HG03097 (cell line): ENCODE measurements around the gene FNTB.

Experiments used
- ATAC-seq: cut with Tn5 transposase; IDR thresholded peaks from one replicate; pipeline ENCODE4 v1.9.1; 2021; ENCODE audit not compliant: unreplicated experiment, low FRiP score

Gene FNTB

GRCh38 chr14:64973826-64974225 lies 12.9 kb upstream of the FNTB start:
- ATAC-seq = no peak

- no peak for ATAC-seq
Measured at GRCh38 chr14:64974563-64974962, 12.1 kb upstream of the FNTB start.

- no peak for ATAC-seq
Measured at GRCh38 chr14:64979336-64980074, 7.2 kb upstream of the FNTB start.

GRCh38 chr14:64983439-64984310 lies 3.0 kb upstream of the FNTB start:
- ATAC-seq = no peak

- ATAC-seq = no peak
Measured at GRCh38 chr14:64987438-64987767, 708 bp downstream of the FNTB start.

- no peak for ATAC-seq
Measured at GRCh38 chr14:64990296-64990695, 3.6 kb downstream of the FNTB start.

GRCh38 chr14:64990939-64991338 lies 4.2 kb downstream of the FNTB start:
- ATAC-seq = no peak

- no peak for ATAC-seq
Measured at GRCh38 chr14:64992328-64992885, 5.7 kb downstream of the FNTB start.

GRCh38 chr14:64993266-64993930 lies 6.7 kb downstream of the FNTB start:
- ATAC-seq = no peak

- ATAC-seq = no peak
Measured at GRCh38 chr14:64994540-64994939, 7.8 kb downstream of the FNTB start.

- no peak for ATAC-seq
Measured at GRCh38 chr14:64995291-64995690, 8.6 kb downstream of the FNTB start.

GRCh38 chr14:64997108-64997794 lies 10.6 kb downstream of the FNTB start:
- ATAC-seq = no peak

- no peak for ATAC-seq
Measured at GRCh38 chr14:64998455-64998931, 11.8 kb downstream of the FNTB start.

- no peak for ATAC-seq
Measured at GRCh38 chr14:65000898-65001591, 14.3 kb downstream of the FNTB start.

- ATAC-seq = no peak
Measured at GRCh38 chr14:65001723-65002122, 15.0 kb downstream of the FNTB start.

GRCh38 chr14:65002586-65003210 lies 16.0 kb downstream of the FNTB start:
- ATAC-seq = no peak

GRCh38 chr14:65003394-65003793 lies 16.7 kb downstream of the FNTB start:
- ATAC-seq = no peak

GRCh38 chr14:65006261-65006721 lies 19.6 kb downstream of the FNTB start:
- no peak for ATAC-seq

- no peak for ATAC-seq
Measured at GRCh38 chr14:65007202-65007601, 20.5 kb downstream of the FNTB start.
